GM12878 (cell line): ENCODE measurements around the gene HLA-A. TPM values are rescaled to one million over a fixed set of nuclear protein-coding genes. Genes with fewer than 3 reads are reported as not detected.

Experiments used
- ATAC-seq: fragments of 200-7000 bp; cut with Tn5 transposase; 3 replicates; pipeline ENCODE4 v1.9.1; 2020; ENCODE audit warnings: mild to moderate bottlenecking, moderate library complexity
- BruUV-seq: library from RNA; stranded (reverse); fragments of 400-500 nt; replicated peaks from 2 replicates; lab custom pipeline; 2021; lab: Mats Ljungman, UMichigan
- CTCF ChIA-PET: fragments of 300-600 bp; sonication (Branson Sonifier 250); formaldehyde crosslinking; extraction: SDS; loops from one replicate; lab custom pipeline; 2021; ENCODE audit warnings: inconsistent platforms; lab: Yijun Ruan, JAX
- POLR2A ChIA-PET: fragments of 350-600 bp; formaldehyde crosslinking; extraction: SDS; loops from one replicate; lab custom pipeline; 2021; ENCODE audit warnings: inconsistent platforms; lab: Charles Lee
- RAD21 ChIA-PET: fragments of 300-600 bp; sonication (Branson Sonifier 250); formaldehyde crosslinking; loops from one replicate; lab custom pipeline; 2023; ENCODE audit warnings: antibody characterized with exemption; ENCODE audit not compliant: unreplicated experiment; lab: Charles Lee
- SMC1A ChIA-PET: fragments of 300-600 bp; sonication (Branson Sonifier 250); formaldehyde crosslinking; loops from one replicate; lab custom pipeline; 2023; ENCODE audit not compliant: unreplicated experiment, uncharacterized antibody; lab: Charles Lee
- DNase-seq: peaks from one replicate; pipeline ENCODE4 v3.0.0-alpha.2; 2011; ENCODE audit warnings: low read depth, low spot score
- FAIRE-seq: peaks from 3 replicates; lab custom pipeline; 2011; peaks lifted over from hg19 to GRCh38; lab: Jason Lieb, UNC
- H2AFZ ChIP-seq: 2 replicates; pipeline ENCODE4 v1.6.0; 2011; ENCODE audit warnings: low read depth, low read length, control low read depth; ENCODE audit not compliant: control insufficient read depth
- H3K27ac ChIP-seq: 2 replicates; pipeline ENCODE4 v1.5.1; 2011; ENCODE audit warnings: control low read depth; ENCODE audit not compliant: control insufficient read depth, insufficient read depth
- H3K27me3 ChIP-seq, 2 experiments: replicated peaks in 1 of 2; 2 replicates each; pipeline versions ENCODE4 v1.6.0 to v1.6.1; 2011; ENCODE audit warnings: low read length in 1 of 2; ENCODE audit not compliant: control insufficient read depth in 2 of 2, insufficient read depth in 2 of 2
- H3K36me3 ChIP-seq, 2 experiments: 2 replicates each; pipeline ENCODE4 v1.5.1; 2011; ENCODE audit warnings: low read length in 1 of 2; ENCODE audit not compliant: control insufficient read depth in 2 of 2, insufficient read depth in 2 of 2
- H3K4me1 ChIP-seq: 2 replicates; pipeline ENCODE4 v1.6.1; 2011; ENCODE audit warnings: mild to moderate bottlenecking, low read length, moderate library complexity, mixed read lengths; ENCODE audit not compliant: control insufficient read depth, insufficient read depth
- H3K4me2 ChIP-seq: 2 replicates; pipeline ENCODE4 v1.6.0; 2011; ENCODE audit warnings: control low read depth; ENCODE audit not compliant: control insufficient read depth, insufficient read depth
- H3K4me3 ChIP-seq: fragments of 200-600 bp; sonication (generic); 2 replicates; pipeline ENCODE4 v1.5.1; 2016
- H3K79me2 ChIP-seq: 2 replicates; pipeline ENCODE4 v1.6.0; 2011; ENCODE audit warnings: low read length; ENCODE audit not compliant: control insufficient read depth, insufficient read depth
- H3K9ac ChIP-seq: 2 replicates; pipeline ENCODE4 v1.8.0; 2011; ENCODE audit warnings: low read length, control low read depth, mixed read lengths; ENCODE audit not compliant: control insufficient read depth, insufficient read depth
- H3K9me3 ChIP-seq: replicated peaks from 3 replicates; pipeline ENCODE4 v1.5.1; 2011; ENCODE audit warnings: mild to moderate bottlenecking, low read length; ENCODE audit not compliant: control insufficient read depth, insufficient read depth
- H4K20me1 ChIP-seq: 2 replicates; pipeline ENCODE4 v1.6.0; 2011; ENCODE audit not compliant: control insufficient read depth, insufficient read depth
- CREB1 ChIP-seq: IDR thresholded peaks from 2 replicates; pipeline ENCODE4 v1.6.1; 2012; ENCODE audit warnings: low read depth, mild to moderate bottlenecking, inconsistent platforms
- EGR1 ChIP-seq, 2 experiments: IDR thresholded peaks; 1 replicate in 1 of 2; 2 replicates in 1 of 2; pipeline ENCODE4 v1.6.1; 2011 to 2012; ENCODE audit warnings: low read depth in 2 of 2, low read length in 2 of 2, borderline replicate concordance in 1 of 2, mild to moderate bottlenecking in 1 of 2, moderate library complexity in 1 of 2
- GABPA ChIP-seq: IDR thresholded peaks from 2 replicates; pipeline ENCODE4 v1.6.1; 2014; ENCODE audit warnings: antibody characterized with exemption, low read depth, mild to moderate bottlenecking, inconsistent platforms
- NFXL1 ChIP-seq: fragments of 450-650 bp; IDR thresholded peaks from 2 replicates; pipeline ENCODE4 v1.6.1; 2017; ENCODE audit warnings: antibody characterized with exemption, mild to moderate bottlenecking, borderline replicate concordance
- NR2C2 ChIP-seq: IDR thresholded peaks from 2 replicates; pipeline ENCODE4 v1.6.1; 2011; ENCODE audit warnings: borderline replicate concordance, low read depth; ENCODE audit not compliant: control insufficient read depth, insufficient read length
- RAD21 ChIP-seq: IDR thresholded peaks from 2 replicates; pipeline ENCODE4 v1.6.1; 2011; ENCODE audit warnings: mild to moderate bottlenecking, low read depth, low read length, moderate library complexity; ENCODE audit not compliant: insufficient read depth
- RBBP5 ChIP-seq: fragments of 200-600 bp; sonication (generic); conservative IDR thresholded peaks from 2 replicates; pipeline ENCODE4 v1.6.1; 2016
- RCOR1 ChIP-seq: conservative IDR thresholded peaks from 2 replicates; pipeline ENCODE4 v1.6.1; 2012; ENCODE audit warnings: low read depth, low read length, improper control_type of control experiment
- STAT1 ChIP-seq: fragments of 450-650 bp; conservative IDR thresholded peaks from 2 replicates; pipeline ENCODE4 v1.6.1; 2014; ENCODE audit warnings: antibody characterized with exemption, mild to moderate bottlenecking
- TBL1XR1 ChIP-seq: IDR thresholded peaks from 2 replicates; pipeline ENCODE4 v1.6.1; 2012; ENCODE audit warnings: low read depth, low read length, improper control_type of control experiment
- WGBS: methylation state at CpG from one replicate; pipeline ENCODE4 v1.1.6; 2016; ENCODE audit warnings: low lambda C conversion rate; ENCODE audit not compliant: insufficient replicate concordance, insufficient coverage; ENCODE audit errors: missing lambda C conversion rate; 5-methylcytosine and 5-hydroxymethylcytosine counted together
- in situ Hi-C: fragments of 300-500 bp; cut with MboI; formaldehyde crosslinking; loops from 9 replicates; pipeline ENCODE4 v1.14.3; 2018; ENCODE audit warnings: mixed read lengths
- intact Hi-C: fragments of 100-400 bp; cut with micrococcal nuclease; formaldehyde crosslinking; loops from one replicate; pipeline ENCODE4 v1.14.2; 2022; ENCODE audit not compliant: unreplicated experiment
- polyA plus RNA-seq, 11 experiments: library from polyadenylated mRNA; depleted of rRNA in 4 of 11; unstranded in 6 of 11; stranded (reverse) in 5 of 11; fragments of >200 nt; fragmentation: Nextera tagmentation in 4 of 11; fragmentation: Illumina TruSeq in 1 of 11; extraction: Ambion mirVana in 4 of 11; extraction: Trizol in 1 of 11; gene quantifications; 1 replicate in 1 of 11; 2 replicates in 10 of 11; pipeline versions ENCODE4 v1.2.1 to v1.2.3, GENCODE V29; 2011 to 2016; ENCODE audit warnings: inconsistent platforms in 2 of 11, missing spikeins in 2 of 11, low read depth in 1 of 11
- total RNA-seq, 4 experiments: library from RNA; depleted of rRNA in 3 of 4; stranded (reverse); fragments of >200 nt in 3 of 4; fragmentation: Illumina TruSeq in 1 of 4; extraction: Trizol in 1 of 4; gene quantifications; 2 replicates each; pipeline versions ENCODE4 v1.2.1 to v1.2.3, GENCODE V29; 2013 to 2021
- TF ChIP-seq, protein P1 (sequence below): fragments of 450-650 bp; IDR thresholded peaks from 2 replicates; pipeline ENCODE4 v1.6.1; 2017; ENCODE audit warnings: borderline replicate concordance
- TF ChIP-seq, protein P2 (sequence below), 3 experiments: IDR thresholded peaks in 2 of 3; conservative IDR thresholded peaks in 1 of 3; 2 replicates each; pipeline ENCODE4 v1.5.1; 2011; ENCODE audit warnings: low read depth in 3 of 3, low read length in 3 of 3, mild to moderate bottlenecking in 3 of 3, control low read depth in 2 of 3, moderate library complexity in 2 of 3, inconsistent platforms in 1 of 3, mixed read lengths in 1 of 3; ENCODE audit not compliant: control insufficient read depth in 2 of 3, insufficient read depth in 1 of 3; ENCODE audit errors: extremely low read depth in 1 of 3
- TF ChIP-seq, protein P3 (sequence below): fragments of 450-650 bp; IDR thresholded peaks from 2 replicates; pipeline ENCODE4 v1.6.1; 2017; ENCODE audit warnings: mild to moderate bottlenecking, moderate library complexity

HLA-A gene
- total and polyA plus RNA-seq, 10 of the 15 experiments (the other 5 are each of a cell fraction or from before 2014, with no cell fraction given) = 129 to 1,155 (median 749) TPM

DNA sequence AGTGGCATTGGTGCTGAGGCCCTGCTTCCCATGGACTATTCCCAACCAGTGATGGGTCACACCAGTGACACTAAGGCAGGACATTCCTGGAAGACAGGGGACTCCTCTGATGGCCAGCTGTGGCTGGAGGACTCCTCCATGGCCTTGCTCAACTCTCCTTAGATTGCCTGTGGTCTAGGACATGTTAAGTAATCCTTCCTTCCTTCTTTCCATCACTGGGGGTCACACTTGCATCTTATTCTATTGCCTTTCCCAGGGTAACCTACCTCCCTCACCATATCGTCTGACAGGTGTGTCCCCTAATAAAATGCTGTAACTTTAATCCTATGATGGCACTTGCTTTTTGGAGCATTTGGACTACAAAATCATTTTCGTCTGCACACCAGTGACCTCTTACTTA lies 24.5 kb upstream of the HLA-A start (continued):
- TF ChIP-seq, protein P1, sequence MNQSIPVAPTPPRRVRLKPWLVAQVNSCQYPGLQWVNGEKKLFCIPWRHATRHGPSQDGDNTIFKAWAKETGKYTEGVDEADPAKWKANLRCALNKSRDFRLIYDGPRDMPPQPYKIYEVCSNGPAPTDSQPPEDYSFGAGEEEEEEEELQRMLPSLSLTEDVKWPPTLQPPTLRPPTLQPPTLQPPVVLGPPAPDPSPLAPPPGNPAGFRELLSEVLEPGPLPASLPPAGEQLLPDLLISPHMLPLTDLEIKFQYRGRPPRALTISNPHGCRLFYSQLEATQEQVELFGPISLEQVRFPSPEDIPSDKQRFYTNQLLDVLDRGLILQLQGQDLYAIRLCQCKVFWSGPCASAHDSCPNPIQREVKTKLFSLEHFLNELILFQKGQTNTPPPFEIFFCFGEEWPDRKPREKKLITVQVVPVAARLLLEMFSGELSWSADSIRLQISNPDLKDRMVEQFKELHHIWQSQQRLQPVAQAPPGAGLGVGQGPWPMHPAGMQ = no peak
- TF ChIP-seq GABPA (no peak), RAD21 (peak; percentile 38)
- TF ChIP-seq, protein P2, sequence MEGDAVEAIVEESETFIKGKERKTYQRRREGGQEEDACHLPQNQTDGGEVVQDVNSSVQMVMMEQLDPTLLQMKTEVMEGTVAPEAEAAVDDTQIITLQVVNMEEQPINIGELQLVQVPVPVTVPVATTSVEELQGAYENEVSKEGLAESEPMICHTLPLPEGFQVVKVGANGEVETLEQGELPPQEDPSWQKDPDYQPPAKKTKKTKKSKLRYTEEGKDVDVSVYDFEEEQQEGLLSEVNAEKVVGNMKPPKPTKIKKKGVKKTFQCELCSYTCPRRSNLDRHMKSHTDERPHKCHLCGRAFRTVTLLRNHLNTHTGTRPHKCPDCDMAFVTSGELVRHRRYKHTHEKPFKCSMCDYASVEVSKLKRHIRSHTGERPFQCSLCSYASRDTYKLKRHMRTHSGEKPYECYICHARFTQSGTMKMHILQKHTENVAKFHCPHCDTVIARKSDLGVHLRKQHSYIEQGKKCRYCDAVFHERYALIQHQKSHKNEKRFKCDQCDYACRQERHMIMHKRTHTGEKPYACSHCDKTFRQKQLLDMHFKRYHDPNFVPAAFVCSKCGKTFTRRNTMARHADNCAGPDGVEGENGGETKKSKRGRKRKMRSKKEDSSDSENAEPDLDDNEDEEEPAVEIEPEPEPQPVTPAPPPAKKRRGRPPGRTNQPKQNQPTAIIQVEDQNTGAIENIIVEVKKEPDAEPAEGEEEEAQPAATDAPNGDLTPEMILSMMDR (IDR thresholded peaks at IDR 0.05 in 2 of 3, conservative IDR thresholded peaks at IDR 0.05 in 1 of 3; ENCODE audit: control insufficient read depth in 2 of 3, extremely low read depth in 1 of 3, insufficient read depth in 1 of 3, low read depth in 3 of 3, low read length in 3 of 3) = peak in 1 of 3 experiments; percentile 21; a peak in 1 of 6 replicates

DNA sequence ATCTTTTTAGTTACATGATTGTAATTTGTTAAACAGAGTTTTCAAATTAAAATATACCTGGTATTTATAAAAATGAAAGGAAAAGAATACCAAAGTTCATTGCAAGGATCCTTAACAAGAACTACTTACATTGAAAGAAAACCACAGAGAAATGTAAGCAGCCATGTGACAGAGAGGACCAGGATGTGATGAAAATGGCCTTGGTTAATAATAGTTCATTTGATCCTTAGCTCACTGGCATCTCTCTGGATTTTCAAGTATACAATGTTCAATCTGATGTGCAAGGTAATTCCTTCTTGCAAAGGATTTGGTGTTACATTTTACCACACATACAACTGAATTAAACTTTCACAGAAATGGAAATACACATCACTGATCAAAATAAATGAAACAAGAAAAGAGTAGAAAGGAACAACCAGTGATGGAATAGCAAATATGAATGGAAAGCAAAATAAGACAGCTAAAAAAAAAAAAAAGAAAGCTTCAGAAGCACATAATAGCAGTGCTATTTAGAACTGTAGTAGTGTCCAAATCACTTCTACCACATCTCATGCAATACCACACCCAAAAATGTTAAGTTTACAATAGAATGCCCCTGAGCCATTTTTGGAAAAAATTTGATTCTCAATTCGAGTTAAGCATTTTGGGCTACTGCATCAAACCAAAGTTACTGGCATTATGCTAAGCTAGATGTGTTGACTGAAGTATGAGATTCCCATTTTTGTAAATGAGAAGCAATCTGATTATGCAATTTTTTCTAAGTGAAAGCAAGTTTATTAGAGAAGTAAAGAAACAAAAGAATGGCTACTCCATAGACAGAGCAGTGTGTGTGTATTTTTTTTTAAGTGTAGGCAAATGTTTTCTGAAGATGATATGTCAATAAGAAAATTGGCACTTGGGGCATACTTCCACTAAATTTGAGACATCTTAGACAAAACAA lies 22.6 kb upstream of the HLA-A start:
- no peaks in the 10 kb centered on the region for H3K36me3 ChIP-seq
- DNase-seq = no peak
- H3K9me3 ChIP-seq = no peaks in the 10 kb centered on the region
- no peaks in the 10 kb centered on the region for H4K20me1 ChIP-seq
- RAD21 ChIA-PET = no interaction called here
- no peak for FAIRE-seq
- no peak for ATAC-seq
- no peak overlapping the region for H2AFZ ChIP-seq
- BruUV-seq = no TSS peak
- intact Hi-C loops = no loop called here
- H3K4me1 ChIP-seq = no peaks in the 10 kb centered on the region
- no peak overlapping the region for H3K27ac ChIP-seq
- CTCF ChIA-PET = interaction anchor here (1.0 to 1.5 kb wide), 4 partner anchors 9 to 186 kb away, joined by 3 to 4 read pairs (median 3); no protein-coding TSS in a partner anchor
- POLR2A ChIA-PET = no interaction called here
- H3K27me3 ChIP-seq = no peaks in the 10 kb centered on the region; a peak in 1 of 4 replicates
- no peak overlapping the region for H3K4me2 ChIP-seq
- H3K9ac ChIP-seq = no peak overlapping the region
- in situ Hi-C loops = loop anchor here (5.0 kb wide), 1 partner anchor 83 kb away; no protein-coding TSS in a partner anchor
- no peak overlapping the region for H3K4me3 ChIP-seq
- SMC1A ChIA-PET = interaction anchor here (1.0 to 1.4 kb wide), 2 partner anchors 11 to 46 kb away, joined by 4 read pairs; no protein-coding TSS in a partner anchor
- 0% methylated on average over 1 of the region's 1 CpG for WGBS
- no peaks in the 10 kb centered on the region for H3K79me2 ChIP-seq
- no peak for TF ChIP-seq RBBP5
- TF ChIP-seq NFXL1 = no peak
- TF ChIP-seq TBL1XR1 = no peak
- no peak for TF ChIP-seq CREB1
- no peak for TF ChIP-seq STAT1
- TF ChIP-seq, protein P3, sequence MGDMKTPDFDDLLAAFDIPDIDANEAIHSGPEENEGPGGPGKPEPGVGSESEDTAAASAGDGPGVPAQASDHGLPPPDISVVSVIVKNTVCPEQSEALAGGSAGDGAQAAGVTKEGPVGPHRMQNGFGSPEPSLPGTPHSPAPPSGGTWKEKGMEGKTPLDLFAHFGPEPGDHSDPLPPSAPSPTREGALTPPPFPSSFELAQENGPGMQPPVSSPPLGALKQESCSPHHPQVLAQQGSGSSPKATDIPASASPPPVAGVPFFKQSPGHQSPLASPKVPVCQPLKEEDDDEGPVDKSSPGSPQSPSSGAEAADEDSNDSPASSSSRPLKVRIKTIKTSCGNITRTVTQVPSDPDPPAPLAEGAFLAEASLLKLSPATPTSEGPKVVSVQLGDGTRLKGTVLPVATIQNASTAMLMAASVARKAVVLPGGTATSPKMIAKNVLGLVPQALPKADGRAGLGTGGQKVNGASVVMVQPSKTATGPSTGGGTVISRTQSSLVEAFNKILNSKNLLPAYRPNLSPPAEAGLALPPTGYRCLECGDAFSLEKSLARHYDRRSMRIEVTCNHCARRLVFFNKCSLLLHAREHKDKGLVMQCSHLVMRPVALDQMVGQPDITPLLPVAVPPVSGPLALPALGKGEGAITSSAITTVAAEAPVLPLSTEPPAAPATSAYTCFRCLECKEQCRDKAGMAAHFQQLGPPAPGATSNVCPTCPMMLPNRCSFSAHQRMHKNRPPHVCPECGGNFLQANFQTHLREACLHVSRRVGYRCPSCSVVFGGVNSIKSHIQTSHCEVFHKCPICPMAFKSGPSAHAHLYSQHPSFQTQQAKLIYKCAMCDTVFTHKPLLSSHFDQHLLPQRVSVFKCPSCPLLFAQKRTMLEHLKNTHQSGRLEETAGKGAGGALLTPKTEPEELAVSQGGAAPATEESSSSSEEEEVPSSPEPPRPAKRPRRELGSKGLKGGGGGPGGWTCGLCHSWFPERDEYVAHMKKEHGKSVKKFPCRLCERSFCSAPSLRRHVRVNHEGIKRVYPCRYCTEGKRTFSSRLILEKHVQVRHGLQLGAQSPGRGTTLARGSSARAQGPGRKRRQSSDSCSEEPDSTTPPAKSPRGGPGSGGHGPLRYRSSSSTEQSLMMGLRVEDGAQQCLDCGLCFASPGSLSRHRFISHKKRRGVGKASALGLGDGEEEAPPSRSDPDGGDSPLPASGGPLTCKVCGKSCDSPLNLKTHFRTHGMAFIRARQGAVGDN = no peak
- TF ChIP-seq NR2C2 = no peak
- no peak for TF ChIP-seq EGR1 (IDR thresholded peaks at IDR 0.05; ENCODE audit: borderline replicate concordance in 1 of 2, low read depth in 2 of 2, low read length in 2 of 2)
- TF ChIP-seq RCOR1 = no peak
